SKM-1 treated with dmso at 0.1 percent for 144 hours (cell line): ENCODE results near the gene SPEG.
"Not testable (repeated sequence)": the region's sequence is repeated elsewhere in the genome, so short reads cannot be mapped to it uniquely, and the experiment has no call there.

Source experiments
- DNase-seq: peaks from one replicate; lab custom pipeline; 2025; ENCODE audit not compliant: unreplicated experiment; lab: John Stamatoyannopoulos, UW

The SPEG gene

DNA sequence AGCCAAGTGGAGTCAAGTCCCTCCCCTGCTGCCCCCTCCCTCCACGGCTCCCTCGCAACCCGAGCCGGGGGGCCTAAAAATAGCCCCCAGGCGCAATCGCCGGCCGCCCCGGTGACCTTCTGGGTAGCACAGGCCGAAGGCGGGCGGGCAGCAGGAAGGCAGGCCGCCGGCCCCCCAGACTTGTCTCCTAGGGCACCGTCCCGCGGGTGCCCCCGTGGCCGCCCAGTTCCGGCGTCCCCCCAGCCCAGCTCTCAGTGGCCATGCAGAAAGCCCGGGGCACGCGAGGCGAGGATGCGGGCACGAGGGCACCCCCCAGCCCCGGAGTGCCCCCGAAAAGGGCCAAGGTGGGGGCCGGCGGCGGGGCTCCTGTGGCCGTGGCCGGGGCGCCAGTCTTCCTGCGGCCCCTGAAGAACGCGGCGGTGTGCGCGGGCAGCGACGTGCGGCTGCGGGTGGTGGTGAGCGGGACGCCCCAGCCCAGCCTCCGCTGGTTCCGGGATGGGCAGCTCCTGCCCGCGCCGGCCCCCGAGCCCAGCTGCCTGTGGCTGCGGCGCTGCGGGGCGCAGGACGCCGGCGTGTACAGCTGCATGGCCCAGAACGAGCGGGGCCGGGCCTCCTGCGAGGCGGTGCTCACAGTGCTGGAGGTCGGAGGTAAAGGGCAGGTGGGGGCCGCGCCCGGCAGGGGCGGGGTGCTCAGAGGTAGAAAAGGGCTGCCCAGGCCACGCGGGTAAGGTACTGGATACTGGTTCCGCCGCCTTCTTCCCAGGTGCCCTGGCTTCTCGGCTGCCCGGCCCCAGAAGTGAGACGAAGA, at the start of gene SPEG:
TSS of gene SPEG (plus strand) at position 126 of the 808 bp plus-strand sequence. CDS start at position 261, 135 bp downstream.
- DNase-seq = no peak

DNA sequence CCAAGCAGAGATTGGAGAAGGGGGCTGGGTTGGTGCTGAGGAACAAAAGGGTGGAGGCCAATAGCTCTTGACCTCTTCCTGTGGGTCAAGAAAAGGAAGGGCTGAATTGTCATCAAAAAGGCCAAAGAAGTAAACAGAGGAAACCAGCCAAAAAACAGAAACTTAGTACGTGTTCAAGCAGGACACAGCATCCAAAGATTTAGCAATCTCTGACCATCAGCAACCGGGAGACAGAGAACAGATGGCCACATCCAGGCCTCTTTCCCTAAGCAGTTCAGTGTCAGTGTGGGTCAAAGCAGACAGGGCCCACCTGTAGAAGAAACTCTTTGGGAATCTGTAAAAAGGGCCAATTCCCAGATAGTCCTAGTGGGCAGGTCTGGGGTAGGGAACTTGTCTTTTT, 49.8 kb upstream of the SPEG start:
- DNase-seq = no peak

DNA sequence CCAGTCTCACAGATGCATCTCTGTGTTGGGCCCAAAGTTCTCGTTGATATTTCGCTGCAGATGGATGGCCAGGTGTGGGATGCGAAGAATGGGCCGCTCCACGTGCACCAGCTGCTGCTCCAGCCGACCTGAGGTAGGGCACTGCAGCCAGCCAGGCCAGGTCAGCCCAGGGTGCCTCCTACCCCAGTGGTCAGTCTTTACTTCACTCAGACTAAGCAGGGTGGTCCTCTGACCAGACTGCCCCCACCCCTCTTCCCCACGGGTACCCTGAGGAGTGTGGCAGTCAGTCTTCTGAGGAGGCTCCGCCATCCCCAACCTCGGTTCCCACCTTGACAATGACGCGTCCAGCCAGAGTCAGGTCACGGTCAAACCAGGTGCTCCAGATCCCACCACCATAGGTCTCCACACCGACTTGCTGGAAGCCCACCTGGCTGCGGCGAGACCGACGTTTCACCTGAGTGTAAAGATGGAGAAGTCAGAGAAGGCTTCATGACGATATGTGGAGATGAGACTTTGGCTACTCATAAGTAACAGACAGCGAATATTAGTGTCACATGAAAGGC, 48.6 kb upstream of the SPEG start:
- no peak for DNase-seq

DNA sequence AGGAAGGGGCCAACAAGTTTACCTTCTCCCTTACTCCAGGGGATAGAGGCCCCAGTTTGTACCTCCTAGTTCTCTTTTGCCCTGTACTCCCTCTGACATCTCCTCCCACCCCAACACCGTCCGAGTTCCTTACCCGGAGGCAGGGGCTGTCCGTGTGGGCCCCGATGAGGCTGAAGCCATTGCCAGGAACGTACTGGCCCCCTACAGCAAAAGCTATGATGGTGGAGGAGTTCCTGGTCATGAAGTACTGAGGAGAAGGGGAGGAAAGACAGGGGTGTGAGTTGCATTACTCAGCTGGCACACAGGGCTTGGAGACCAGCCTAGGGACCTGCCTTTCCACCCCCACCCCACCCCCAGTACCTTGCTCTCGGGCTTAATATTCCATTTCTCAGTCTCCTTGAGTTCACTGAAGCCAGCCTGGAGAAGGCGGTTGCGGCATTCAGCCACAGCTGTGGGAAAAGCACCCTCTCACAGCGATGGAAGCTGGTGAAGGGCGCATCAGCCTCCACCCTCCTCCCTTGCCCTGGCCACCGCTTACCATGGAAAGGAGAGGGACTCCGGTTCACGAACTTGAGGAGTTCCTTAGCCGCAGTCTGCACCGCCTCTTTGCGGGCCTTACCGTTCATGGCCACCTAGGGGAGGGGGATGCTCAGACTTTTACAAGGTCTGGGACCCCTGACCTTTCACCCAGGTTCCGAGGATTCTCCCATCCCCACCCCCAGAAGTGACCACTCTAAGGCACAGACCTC, 47.9 kb upstream of the SPEG start:
- no peak for DNase-seq

DNA sequence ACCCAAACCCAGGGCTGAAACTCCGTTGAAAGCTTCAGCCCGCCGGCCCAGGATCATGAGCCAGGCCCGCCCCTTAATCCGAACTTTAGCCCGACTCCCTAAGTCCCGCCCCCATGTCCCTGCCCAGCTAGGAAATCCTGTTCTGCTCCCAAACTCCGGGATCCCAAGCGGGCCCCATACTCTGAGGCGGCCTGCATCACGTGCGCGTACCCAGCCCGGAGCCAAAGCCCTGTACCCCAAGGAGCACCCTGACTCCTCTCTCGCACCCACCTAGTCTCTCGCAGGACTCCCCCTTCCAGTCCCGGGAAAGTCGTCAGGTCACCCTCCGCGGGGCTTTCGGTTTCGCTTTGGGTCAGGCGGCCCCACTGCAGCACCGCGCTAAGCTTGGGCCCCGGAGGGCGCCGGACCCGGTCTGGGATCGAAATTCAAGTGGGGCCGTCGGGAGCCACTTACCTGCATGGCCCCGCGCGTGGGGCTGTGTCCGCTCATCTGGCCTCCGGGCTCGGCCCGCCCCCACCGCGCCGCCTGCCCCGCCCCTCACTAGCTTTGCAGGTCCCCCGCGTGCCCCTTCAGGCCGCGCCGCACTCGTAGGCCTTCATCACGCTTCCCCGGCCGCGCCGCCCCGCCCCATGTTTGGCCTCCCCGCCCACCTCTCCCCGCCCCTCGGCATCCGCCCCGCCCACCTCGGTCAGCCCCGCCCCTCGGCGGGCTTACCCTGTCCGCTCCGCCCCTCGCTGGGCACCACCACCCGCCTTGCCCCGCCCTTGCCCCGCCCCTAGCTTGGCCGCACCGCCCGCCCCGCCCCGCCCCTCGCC, 47.1 kb upstream of the SPEG start, which contains the start of gene DNPEP:
TSS of gene DNPEP (minus strand) at position 607 of the 815 bp plus-strand sequence. CDS start at position 489, 118 bp downstream.
- DNase-seq = peak; percentile 88

DNA sequence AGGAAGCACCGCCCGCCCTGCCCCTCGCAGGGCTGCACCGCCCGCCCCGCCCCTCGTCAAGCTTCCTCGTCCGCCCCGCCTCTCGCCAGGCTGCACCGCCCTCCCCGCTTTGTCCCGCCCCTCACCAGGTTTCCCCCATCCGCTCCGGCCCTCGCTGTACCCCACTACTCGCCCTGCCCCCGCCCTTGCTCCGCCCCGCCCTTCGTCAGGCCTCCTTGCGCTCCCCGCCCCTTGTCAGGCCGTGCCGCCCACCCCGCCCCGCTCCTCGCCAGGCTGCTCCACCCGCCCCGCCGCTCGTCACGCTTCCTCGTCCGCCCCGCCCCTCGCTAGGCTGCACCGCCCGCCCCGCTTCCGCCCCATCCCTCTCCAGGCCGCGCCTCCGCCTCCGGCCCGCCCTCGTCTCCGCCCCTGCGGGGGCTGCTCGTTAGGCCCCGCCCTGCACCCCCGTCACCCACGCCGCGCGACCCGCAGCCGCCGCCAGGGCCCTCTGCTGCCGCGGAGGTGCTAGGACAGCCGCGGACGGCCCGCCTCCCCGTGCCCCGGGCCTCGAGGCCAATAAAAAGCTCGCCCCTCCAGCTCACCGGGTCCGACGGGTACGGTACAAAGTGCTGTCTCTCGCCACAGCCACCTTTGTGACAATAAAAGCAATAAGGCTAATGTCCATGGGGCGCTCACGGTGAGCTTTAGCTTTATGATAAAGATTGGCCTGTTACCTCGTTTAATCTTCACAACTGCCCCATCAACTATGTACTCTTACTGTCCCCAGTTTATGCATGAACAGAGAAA, 46.3 kb upstream of the SPEG start:
- DNase-seq = peak; percentile 92

DNA sequence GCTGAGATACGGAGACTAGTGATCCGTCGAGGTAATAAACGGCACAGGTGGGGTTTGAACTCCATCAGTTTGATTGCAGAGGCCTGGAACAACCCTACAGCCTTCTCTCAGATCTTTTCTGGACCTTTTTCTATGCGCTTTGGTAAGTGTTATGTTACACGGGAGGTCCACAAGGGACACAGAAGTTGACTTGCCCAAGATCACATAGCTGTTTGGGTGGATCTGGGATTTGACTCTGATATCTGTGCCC, 45.8 kb upstream of the SPEG start:
- no peak for DNase-seq

DNA sequence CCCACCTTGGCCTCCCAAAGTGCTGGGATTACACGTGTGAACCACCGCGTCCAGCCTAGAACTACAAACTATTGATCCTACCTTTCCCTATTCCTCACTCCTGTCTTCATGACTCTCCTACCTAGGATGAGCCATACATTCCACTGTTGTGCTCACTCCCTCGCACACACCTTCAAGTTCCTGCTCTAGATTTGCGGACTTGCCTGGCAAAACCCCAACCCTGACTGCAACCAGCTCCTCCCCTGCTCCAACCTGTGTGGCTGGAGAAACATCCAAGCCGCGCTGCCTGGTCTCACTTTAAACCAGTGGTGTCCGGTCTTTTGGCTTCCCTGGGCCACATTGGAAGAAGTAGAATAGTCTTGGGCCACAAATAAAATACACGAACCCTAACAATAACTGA, 41.9 kb upstream of the SPEG start:
- DNase-seq = no peak

DNA sequence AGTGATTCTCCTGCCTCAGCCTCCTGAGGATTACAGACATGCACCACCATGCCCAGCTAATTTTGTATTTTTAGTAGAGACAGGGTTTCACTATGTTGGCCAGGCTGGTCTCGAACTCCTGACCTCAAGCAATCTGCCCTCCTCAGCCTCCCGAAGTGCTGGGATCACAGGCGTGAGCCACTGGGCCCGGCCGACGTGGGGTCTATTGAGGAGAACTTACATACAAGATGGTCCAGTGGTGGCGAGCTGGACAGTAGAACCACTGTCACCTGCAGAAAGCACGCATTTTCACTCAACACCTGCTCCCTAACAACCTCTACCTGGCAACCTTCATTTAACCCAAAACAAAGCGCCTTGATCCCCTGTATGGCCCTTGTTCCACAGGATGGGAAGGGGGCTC, 39.6 kb upstream of the SPEG start:
- DNase-seq = not testable (repeated sequence)

DNA sequence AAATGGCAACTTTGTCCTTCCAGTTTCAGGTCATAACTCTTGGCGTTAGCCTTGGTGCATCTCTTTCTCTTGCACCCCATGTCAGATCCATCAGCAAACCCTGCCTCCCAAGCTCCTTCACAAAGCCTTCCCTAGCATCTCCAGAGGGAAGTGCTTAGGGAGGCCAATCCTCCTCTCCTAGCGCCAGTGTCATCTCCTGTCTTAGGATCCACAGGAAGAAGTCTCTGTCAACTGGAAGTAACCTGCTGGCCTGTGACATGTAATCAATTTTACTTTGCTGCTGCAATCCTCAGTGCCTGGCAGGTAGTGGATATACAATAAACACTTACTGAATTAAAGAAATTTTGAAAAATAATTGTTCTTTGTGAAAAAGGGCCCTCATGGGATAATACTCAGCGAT, 39.0 kb upstream of the SPEG start:
- DNase-seq = no peak

DNA sequence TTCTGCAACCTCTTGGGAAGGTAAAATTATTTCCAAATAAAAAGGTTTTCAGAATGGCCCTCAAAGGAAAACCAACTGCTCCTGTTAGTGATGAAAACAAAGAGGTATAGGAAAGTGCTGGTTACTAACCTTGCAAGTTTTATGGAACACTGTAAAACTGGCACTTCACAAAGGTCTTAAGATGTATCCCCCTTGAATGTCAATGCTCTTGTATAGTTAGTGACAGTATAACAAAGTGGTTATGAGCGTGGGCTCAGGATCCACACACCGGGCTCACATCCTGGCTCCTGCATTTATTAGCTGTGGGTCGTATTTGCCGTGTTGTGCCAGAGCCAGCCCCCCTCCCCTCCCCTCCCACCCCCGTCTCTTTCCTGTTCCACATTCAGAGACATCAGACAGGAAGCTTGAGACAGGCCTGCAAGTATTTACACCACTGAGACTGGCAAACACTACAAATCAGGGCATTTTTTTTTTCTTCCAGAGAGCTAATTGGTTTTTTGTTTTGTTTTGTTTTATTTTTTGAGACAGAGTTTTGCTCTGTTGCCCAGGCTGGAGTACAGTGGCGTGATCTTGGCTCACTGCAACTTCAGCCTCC, 37.7 kb upstream of the SPEG start:
- no peak for DNase-seq

DNA sequence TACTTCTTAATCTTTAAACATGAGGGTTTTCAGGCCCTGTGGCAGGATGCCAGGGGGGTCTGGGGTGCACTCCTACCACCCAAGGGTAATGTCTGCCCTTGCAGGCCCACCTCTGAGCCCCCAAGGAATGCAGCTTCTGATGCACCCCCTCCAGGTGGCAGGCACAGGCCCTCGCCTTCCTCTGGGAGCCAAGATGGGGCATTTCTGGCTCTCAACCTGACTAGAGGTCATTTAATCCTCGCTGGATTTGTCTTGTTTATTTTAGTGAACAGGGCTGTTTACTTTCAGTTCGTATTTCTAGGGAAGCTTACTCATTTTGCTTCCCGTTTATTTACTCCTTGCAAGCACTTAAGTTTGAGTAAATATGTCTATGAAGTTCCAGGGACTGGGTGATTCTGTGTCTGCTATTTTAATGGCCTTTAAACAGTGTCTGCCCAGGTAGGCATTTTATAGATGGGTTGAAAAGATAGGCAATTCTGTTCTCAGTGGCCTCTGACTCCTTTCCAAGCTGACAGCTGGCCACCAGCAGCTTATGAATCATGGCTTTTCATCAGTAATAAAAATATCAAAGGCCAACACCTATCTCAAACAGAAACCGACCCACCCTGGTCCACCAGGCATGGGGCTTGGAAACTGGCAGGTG, 35.8 kb upstream of the SPEG start:
- DNase-seq = no peak

DNA sequence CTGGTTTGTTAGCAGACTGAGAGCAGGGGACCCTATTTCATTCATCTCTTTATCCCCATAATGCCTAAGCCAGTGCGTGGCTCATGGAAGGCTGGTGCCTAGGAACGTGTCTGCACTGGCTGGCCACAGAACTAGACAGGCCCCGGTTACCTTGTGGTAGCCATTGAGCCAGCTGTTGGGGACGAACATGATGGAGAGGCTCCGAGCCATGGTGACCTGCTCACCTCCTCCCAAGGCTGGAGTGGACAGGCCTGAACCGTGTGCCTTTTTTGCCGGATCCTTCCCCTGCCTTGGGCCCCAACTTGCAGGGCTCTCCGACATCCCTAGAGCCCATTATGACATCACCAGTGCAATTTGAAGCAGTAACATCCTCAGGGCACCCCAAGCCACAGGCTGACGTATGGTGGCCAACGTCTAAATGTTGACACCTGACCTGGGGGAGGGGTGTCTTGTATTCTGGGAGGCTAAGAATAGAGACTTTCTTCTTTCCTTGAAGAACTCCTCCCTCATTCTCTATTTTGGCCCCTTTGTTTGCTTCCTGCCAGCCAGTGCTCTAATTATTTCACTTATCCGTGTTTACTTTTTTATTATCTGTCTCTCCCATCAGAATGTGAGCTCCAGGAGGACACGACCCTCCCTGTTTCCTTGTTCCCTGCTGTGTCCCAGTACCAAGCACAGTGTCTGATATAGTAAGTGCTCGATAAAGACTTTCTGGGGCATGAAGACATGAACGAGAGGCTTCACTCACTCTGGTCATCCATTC, 34.7 kb upstream of the SPEG start:
- DNase-seq = no peak

DNA sequence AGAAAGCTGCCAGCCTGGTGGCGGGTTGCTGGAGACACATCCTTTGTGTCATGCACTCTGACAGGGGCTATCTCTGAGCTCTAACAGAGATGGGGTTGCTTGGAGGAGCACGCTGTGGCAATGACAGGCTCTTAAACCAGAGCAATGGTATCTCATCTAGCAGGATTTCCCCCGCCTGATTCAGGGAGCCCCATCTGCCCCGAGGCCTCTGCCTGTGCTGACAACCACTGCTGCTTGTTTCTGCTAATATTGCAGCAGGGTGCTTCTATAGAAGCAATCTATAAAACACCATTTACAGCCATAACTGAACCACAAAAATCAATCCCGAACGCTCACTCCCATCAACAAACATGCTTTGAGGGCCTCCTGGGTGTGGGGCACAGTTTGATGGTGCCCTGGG, 34.1 kb upstream of the SPEG start:
- no peak for DNase-seq

DNA sequence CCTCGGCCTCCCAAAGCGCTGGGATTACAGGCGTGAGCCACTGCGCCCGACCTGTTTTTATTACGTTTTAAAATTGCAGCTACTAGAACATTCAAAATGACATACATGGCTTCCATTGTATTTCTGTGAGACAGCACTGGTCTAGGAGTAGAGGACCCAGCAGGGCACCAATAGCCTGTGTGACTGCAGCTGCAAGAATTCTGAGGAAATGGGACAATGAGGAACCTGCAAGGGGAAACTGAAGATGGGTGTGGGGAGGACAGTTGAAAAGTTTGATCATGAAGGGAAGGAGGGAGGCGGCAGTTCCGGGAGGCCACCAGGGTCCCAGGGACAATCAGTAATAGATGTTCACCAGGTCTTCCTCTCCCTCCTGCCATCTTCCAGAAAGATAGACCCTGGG, 33.0 kb upstream of the SPEG start:
- DNase-seq = peak; percentile 41

DNA sequence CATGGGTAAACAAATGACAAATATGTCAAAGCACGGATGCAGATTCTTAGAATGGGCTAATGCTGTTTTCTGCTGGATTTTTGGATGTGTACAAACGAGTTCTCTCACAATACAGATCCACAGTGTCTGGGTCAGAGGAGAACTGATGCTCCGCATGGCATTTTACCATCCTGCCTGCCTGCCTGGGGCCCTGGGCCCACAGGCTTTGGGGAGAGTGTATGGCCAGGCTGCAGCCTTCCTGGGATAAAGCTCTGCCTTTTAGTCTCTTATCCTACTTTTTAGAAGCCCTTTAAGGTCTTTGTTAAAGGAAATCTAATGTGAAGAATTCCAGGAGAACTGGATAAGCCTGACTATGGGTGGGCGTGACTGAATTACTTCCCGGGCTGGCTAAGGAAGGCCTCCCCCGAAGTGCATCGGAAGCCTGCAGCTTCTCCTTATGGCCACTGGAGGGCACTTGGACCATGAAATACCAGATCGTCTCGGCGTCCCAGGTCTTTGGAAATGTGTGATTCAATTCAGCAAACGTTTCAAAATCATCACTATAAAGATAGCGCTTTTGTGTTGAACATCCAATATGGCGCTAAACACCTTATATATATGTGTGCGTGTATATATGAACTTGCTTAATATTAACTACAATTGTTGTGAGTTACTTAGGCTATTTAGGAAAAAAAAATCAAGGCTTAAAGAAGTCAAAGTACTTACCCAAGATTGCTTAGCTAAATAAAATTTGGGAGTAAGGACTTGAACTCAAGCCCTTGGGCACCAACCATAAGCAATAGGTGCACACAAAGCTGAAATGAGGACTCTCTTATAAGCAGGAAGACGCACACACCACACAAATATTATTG, 31.8 kb upstream of the SPEG start:
- DNase-seq = peak; percentile 62

DNA sequence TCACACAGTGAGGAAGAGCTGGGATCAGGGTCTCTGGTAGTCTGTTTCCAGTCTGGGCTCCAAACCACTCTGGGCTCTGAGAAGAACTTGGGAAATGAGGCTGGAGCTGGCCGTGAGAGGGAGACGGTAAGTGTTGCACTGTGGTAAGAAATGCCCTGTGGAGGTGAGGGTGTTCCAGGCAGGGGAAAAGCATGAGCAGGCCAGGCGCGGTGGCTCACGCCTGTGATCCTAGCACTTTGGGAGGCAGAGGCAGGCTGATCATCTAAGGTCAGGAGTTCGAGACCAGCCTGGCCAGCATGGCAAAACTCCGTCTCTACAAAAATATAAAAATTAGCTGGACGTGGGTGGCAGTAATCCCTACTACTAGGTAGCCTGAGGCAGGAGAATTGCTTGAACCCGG, 30.8 kb upstream of the SPEG start:
- no peak for DNase-seq

DNA sequence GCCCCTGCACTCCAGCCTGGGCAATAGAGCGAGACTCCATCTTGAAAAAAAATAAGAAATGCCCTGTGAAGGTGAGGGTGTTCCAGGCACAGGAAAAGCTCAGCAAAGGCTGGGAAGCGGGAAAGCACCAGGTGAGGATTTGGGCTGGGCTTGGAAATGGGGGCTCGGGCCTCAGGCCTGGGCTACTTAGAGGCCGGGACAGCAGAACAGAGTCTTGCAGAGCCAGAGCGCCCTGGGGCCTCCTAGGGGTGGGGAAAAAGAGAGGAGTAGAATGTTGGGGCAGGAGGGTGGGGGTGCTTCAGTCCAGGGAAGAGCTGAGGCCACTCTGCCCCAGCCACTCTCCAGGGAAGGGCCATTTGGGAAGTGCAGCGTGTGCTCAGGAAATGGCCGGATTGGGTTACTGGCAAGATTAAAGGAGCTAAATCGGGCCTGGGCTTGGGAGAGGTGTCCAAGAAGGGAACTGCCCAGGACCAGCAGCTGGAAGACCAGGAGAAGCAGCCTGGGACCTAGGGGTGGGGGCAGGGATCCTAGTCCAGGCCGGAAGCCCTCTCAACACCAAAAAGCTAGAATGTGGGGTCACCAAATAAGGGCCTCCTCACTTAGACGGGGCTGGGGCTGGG, 30.2 kb upstream of the SPEG start:
- DNase-seq = no peak
